ENCODE results near the gene KLHL8. TPM values are rescaled to one million over a fixed set of nuclear protein-coding genes. Genes with fewer than 3 reads are reported as not detected.

The KLHL8 gene
- polyA plus RNA-seq, 1 donor: 15.9 TPM

GRCh38 chr4:87251106-87251505 is 30.7 kb upstream of the KLHL8 start:
- Histone ChIP-seq H3K27ac (ENCODE audit: low read length) (no peak overlapping the region), H3K27me3 (ENCODE audit: control insufficient read depth, insufficient read depth, low read length) (no peaks in the 10 kb centered on the region), H3K4me3 (ENCODE audit: low read length) (no peak overlapping the region), H3K4me1 (ENCODE audit: control insufficient read depth, insufficient read depth, low read length) (no peaks in the 10 kb centered on the region), H3K36me3 (ENCODE audit: control insufficient read depth, insufficient read depth, low read length) (no peaks in the 10 kb centered on the region), H3K9me3 (ENCODE audit: control insufficient read depth, low read depth, low read length) (no peaks in the 10 kb centered on the region)
- WGBS (ENCODE audit: insufficient coverage, low lambda C conversion rate): no CpG with 5 or more reads among the region's 6 CpGs
- no peak for DNase-seq

GRCh38 chr4:87250294-87250693 is 29.9 kb upstream of the KLHL8 start:
- DNase-seq: no peak
- Histone ChIP-seq H3K4me1 (ENCODE audit: control insufficient read depth, insufficient read depth, low read length) (no peaks in the 10 kb centered on the region), H3K4me3 (ENCODE audit: low read length) (no peak overlapping the region), H3K27me3 (ENCODE audit: control insufficient read depth, insufficient read depth, low read length) (no peaks in the 10 kb centered on the region), H3K9me3 (ENCODE audit: control insufficient read depth, low read depth, low read length) (no peaks in the 10 kb centered on the region), H3K36me3 (ENCODE audit: control insufficient read depth, insufficient read depth, low read length) (no peaks in the 10 kb centered on the region), H3K27ac (ENCODE audit: low read length) (no peak overlapping the region)
- 88% methylated on average over 3 of the region's 5 CpGs for WGBS (ENCODE audit: insufficient coverage, low lambda C conversion rate)

- Histone ChIP-seq H3K36me3 (ENCODE audit: control insufficient read depth, insufficient read depth, low read length) (no peaks in the 10 kb centered on the region), H3K27ac (ENCODE audit: low read length) (no peak overlapping the region), H3K9me3 (ENCODE audit: control insufficient read depth, low read depth, low read length) (peaks cover 3% of the 10 kb centered on the region), H3K4me3 (ENCODE audit: low read length) (no peak overlapping the region), H3K27me3 (ENCODE audit: control insufficient read depth, insufficient read depth, low read length) (no peaks in the 10 kb centered on the region), H3K4me1 (ENCODE audit: control insufficient read depth, insufficient read depth, low read length) (no peaks in the 10 kb centered on the region)
- 33% methylated on average over 2 of the region's 2 CpGs for WGBS (ENCODE audit: insufficient coverage, low lambda C conversion rate)
- no peak for DNase-seq
These were observed 29.1 kb upstream of the KLHL8 start for GRCh38 chr4:87249332-87250019.

GRCh38 chr4:87243426-87244053 is 23.1 kb upstream of the KLHL8 start:
- H3K27ac ChIP-seq (ENCODE audit: low read length): no peak overlapping the region
- no peaks in the 10 kb centered on the region for H3K27me3 ChIP-seq (ENCODE audit: control insufficient read depth, insufficient read depth, low read length)
- H3K36me3 ChIP-seq (ENCODE audit: control insufficient read depth, insufficient read depth, low read length): no peaks in the 10 kb centered on the region
- peaks cover 6% of the 10 kb centered on the region for H3K4me1 ChIP-seq (ENCODE audit: control insufficient read depth, insufficient read depth, low read length)
- 100% methylated on average over 1 of the region's 2 CpGs for WGBS (ENCODE audit: insufficient coverage, low lambda C conversion rate)
- DNase-seq: no peak
- peaks cover 16% of the 10 kb centered on the region for H3K9me3 ChIP-seq (ENCODE audit: control insufficient read depth, low read depth, low read length)
- no peak overlapping the region for H3K4me3 ChIP-seq (ENCODE audit: low read length)

- Histone ChIP-seq H3K4me1 (ENCODE audit: control insufficient read depth, insufficient read depth, low read length) (peaks cover 6% of the 10 kb centered on the region), H3K36me3 (ENCODE audit: control insufficient read depth, insufficient read depth, low read length) (no peaks in the 10 kb centered on the region), H3K27me3 (ENCODE audit: control insufficient read depth, insufficient read depth, low read length) (no peaks in the 10 kb centered on the region), H3K4me3 (ENCODE audit: low read length) (no peak overlapping the region), H3K27ac (ENCODE audit: low read length) (no peak overlapping the region), H3K9me3 (ENCODE audit: control insufficient read depth, low read depth, low read length) (peaks cover 16% of the 10 kb centered on the region)
- no peak for DNase-seq
- 50% methylated on average over 1 of the region's 1 CpG for WGBS (ENCODE audit: insufficient coverage, low lambda C conversion rate)
These were observed 20.9 kb upstream of the KLHL8 start for GRCh38 chr4:87241336-87241735.

GRCh38 chr4:87240341-87240740 is 19.9 kb upstream of the KLHL8 start:
- Histone ChIP-seq H3K4me3 (ENCODE audit: low read length) (no peak overlapping the region), H3K27ac (ENCODE audit: low read length) (no peak overlapping the region), H3K27me3 (ENCODE audit: control insufficient read depth, insufficient read depth, low read length) (no peaks in the 10 kb centered on the region), H3K9me3 (ENCODE audit: control insufficient read depth, low read depth, low read length) (peaks cover 16% of the 10 kb centered on the region), H3K36me3 (ENCODE audit: control insufficient read depth, insufficient read depth, low read length) (no peaks in the 10 kb centered on the region), H3K4me1 (ENCODE audit: control insufficient read depth, insufficient read depth, low read length) (peaks cover 6% of the 10 kb centered on the region)
- DNase-seq: peak in 1 of 2 donors; percentile 35
- no CpG with 5 or more reads among the region's 1 CpG for WGBS (ENCODE audit: insufficient coverage, low lambda C conversion rate)

GRCh38 chr4:87239821-87240220 is 19.4 kb upstream of the KLHL8 start:
- Histone ChIP-seq H3K4me3 (ENCODE audit: low read length) (no peak overlapping the region), H3K27ac (ENCODE audit: low read length) (no peak overlapping the region)

GRCh38 chr4:87239194-87239593 is 18.8 kb upstream of the KLHL8 start:
- peaks cover 12% of the 10 kb centered on the region for H3K9me3 ChIP-seq (ENCODE audit: control insufficient read depth, low read depth, low read length)
- H3K4me1 ChIP-seq (ENCODE audit: control insufficient read depth, insufficient read depth, low read length): peaks cover 10% of the 10 kb centered on the region
- no peaks in the 10 kb centered on the region for H3K36me3 ChIP-seq (ENCODE audit: control insufficient read depth, insufficient read depth, low read length)
- WGBS (ENCODE audit: insufficient coverage, low lambda C conversion rate): 94% methylated on average over 2 of the region's 5 CpGs
- no peaks in the 10 kb centered on the region for H3K27me3 ChIP-seq (ENCODE audit: control insufficient read depth, insufficient read depth, low read length)
- H3K4me3 ChIP-seq (ENCODE audit: low read length): no peak overlapping the region
- H3K27ac ChIP-seq (ENCODE audit: low read length): no peak overlapping the region
- no peak for DNase-seq

More at GRCh38 chr4:87239821-87240220, 19.4 kb upstream of the KLHL8 start:
- Histone ChIP-seq H3K4me1 (ENCODE audit: control insufficient read depth, insufficient read depth, low read length) (peaks cover 6% of the 10 kb centered on the region), H3K36me3 (ENCODE audit: control insufficient read depth, insufficient read depth, low read length) (no peaks in the 10 kb centered on the region), H3K27me3 (ENCODE audit: control insufficient read depth, insufficient read depth, low read length) (no peaks in the 10 kb centered on the region), H3K9me3 (ENCODE audit: control insufficient read depth, low read depth, low read length) (peaks cover 16% of the 10 kb centered on the region)
- DNase-seq: no peak

- Histone ChIP-seq H3K4me1 (ENCODE audit: control insufficient read depth, insufficient read depth, low read length) (peaks cover 10% of the 10 kb centered on the region), H3K4me3 (ENCODE audit: low read length) (no peak overlapping the region), H3K27ac (ENCODE audit: low read length) (no peak overlapping the region), H3K9me3 (ENCODE audit: control insufficient read depth, low read depth, low read length) (no peaks in the 10 kb centered on the region), H3K27me3 (ENCODE audit: control insufficient read depth, insufficient read depth, low read length) (no peaks in the 10 kb centered on the region), H3K36me3 (ENCODE audit: control insufficient read depth, insufficient read depth, low read length) (no peaks in the 10 kb centered on the region)
- no peak for DNase-seq
- no CpG with 5 or more reads among the region's 9 CpGs for WGBS (ENCODE audit: insufficient coverage, low lambda C conversion rate)
These were observed 16.4 kb upstream of the KLHL8 start for GRCh38 chr4:87236861-87237260.

GRCh38 chr4:87235020-87235671 is 14.7 kb upstream of the KLHL8 start:
- Histone ChIP-seq H3K27me3 (ENCODE audit: control insufficient read depth, insufficient read depth, low read length) (no peaks in the 10 kb centered on the region), H3K4me1 (ENCODE audit: control insufficient read depth, insufficient read depth, low read length) (peaks cover 10% of the 10 kb centered on the region), H3K27ac (ENCODE audit: low read length) (no peak overlapping the region), H3K4me3 (ENCODE audit: low read length) (peak overlapping the region; percentile 37), H3K9me3 (ENCODE audit: control insufficient read depth, low read depth, low read length) (no peaks in the 10 kb centered on the region), H3K36me3 (ENCODE audit: control insufficient read depth, insufficient read depth, low read length) (no peaks in the 10 kb centered on the region)
- 68% methylated on average over 3 of the region's 4 CpGs for WGBS (ENCODE audit: insufficient coverage, low lambda C conversion rate)
- no peak for DNase-seq

Data from large intestine (tissue), 3 donors.